H9 (cell line): ENCODE data around the gene ERC2. TPM values are rescaled to one million over a fixed set of nuclear protein-coding genes. Genes with fewer than 3 reads are reported as not detected.

Source experiments
- DNase-seq: peaks from one replicate; pipeline ENCODE4 v3.0.0-alpha.2; 2017
- H2AFZ ChIP-seq: one replicate; pipeline ENCODE4 v1.6.1; 2013; ENCODE audit warnings: mild to moderate bottlenecking, low read length, control low read depth, moderate library complexity
- H2AK5ac ChIP-seq: 2 replicates; pipeline ENCODE4 v1.6.1; 2013; ENCODE audit warnings: low read length, control low read depth, mixed read lengths; ENCODE audit not compliant: insufficient read length
- H2BK120ac ChIP-seq: one replicate; pipeline ENCODE4 v1.6.1; 2013; ENCODE audit warnings: low read depth, mild to moderate bottlenecking, low read length, control low read depth, inconsistent platforms; ENCODE audit not compliant: poor library complexity, severe bottlenecking
- H2BK12ac ChIP-seq: 2 replicates; pipeline ENCODE4 v1.6.1; 2013; ENCODE audit warnings: low read length, control low read depth, mixed read lengths, low read depth; ENCODE audit not compliant: insufficient read length
- H2BK15ac ChIP-seq: 2 replicates; pipeline ENCODE4 v1.6.1; 2013; ENCODE audit warnings: low read depth, low read length, control low read depth
- H2BK20ac ChIP-seq: one replicate; pipeline ENCODE4 v1.6.1; 2013; ENCODE audit warnings: low read depth, mild to moderate bottlenecking, low read length, control low read depth, inconsistent platforms; ENCODE audit not compliant: poor library complexity, severe bottlenecking
- H2BK5ac ChIP-seq: 2 replicates; pipeline ENCODE4 v1.6.1; 2013; ENCODE audit warnings: low read length, control low read depth, mixed read lengths; ENCODE audit not compliant: insufficient read length
- H3K14ac ChIP-seq: 2 replicates; pipeline ENCODE4 v1.6.1; 2013; ENCODE audit warnings: low read length, control low read depth; ENCODE audit not compliant: insufficient read depth
- H3K18ac ChIP-seq: 2 replicates; pipeline ENCODE4 v1.6.1; 2013; ENCODE audit warnings: low read depth, mild to moderate bottlenecking, mixed read lengths, low read length, control low read depth; ENCODE audit not compliant: insufficient read length
- H3K23ac ChIP-seq: 2 replicates; pipeline ENCODE4 v1.6.1; 2013; ENCODE audit warnings: low read length, control low read depth, mixed read lengths, low read depth; ENCODE audit not compliant: insufficient read length
- H3K23me2 ChIP-seq: 2 replicates; pipeline ENCODE4 v1.6.1; 2013; ENCODE audit warnings: low read depth, mild to moderate bottlenecking, mixed read lengths, low read length, control low read depth; ENCODE audit not compliant: insufficient read length, poor library complexity, severe bottlenecking
- H3K27ac ChIP-seq: 2 replicates; pipeline ENCODE4 v1.5.1; 2013; ENCODE audit warnings: low read length, control low read depth, mixed read lengths, low read depth; ENCODE audit not compliant: insufficient read length
- H3K27me3 ChIP-seq: 2 replicates; pipeline ENCODE4 v1.6.1; 2013; ENCODE audit warnings: low read length, control low read depth, inconsistent platforms; ENCODE audit not compliant: insufficient read depth
- H3K4ac ChIP-seq: 2 replicates; pipeline ENCODE4 v1.6.1; 2013; ENCODE audit warnings: low read depth, mild to moderate bottlenecking, control low read depth, inconsistent platforms, low read length, moderate library complexity
- H3K4me1 ChIP-seq: 2 replicates; pipeline ENCODE4 v1.6.1; 2013; ENCODE audit warnings: low read length, control low read depth, inconsistent platforms; ENCODE audit not compliant: insufficient read depth
- H3K4me2 ChIP-seq: 2 replicates; pipeline ENCODE4 v1.6.1; 2013; ENCODE audit warnings: low read length, control low read depth, mixed read lengths; ENCODE audit not compliant: insufficient read length, insufficient read depth
- H3K56ac ChIP-seq: 2 replicates; pipeline ENCODE4 v1.6.1; 2013; ENCODE audit warnings: low read depth, mild to moderate bottlenecking, mixed read lengths, low read length, control low read depth; ENCODE audit not compliant: insufficient read length
- H3K79me1 ChIP-seq: 2 replicates; pipeline ENCODE4 v1.6.1; 2013; ENCODE audit warnings: low read depth, mild to moderate bottlenecking, moderate library complexity, low read length, control low read depth, inconsistent platforms; ENCODE audit not compliant: insufficient read depth, poor library complexity, severe bottlenecking
- H3K79me2 ChIP-seq: 2 replicates; pipeline ENCODE4 v1.6.1; 2013; ENCODE audit warnings: low read length, control low read depth, inconsistent platforms; ENCODE audit not compliant: insufficient read depth
- H3K9ac ChIP-seq: 2 replicates; pipeline ENCODE4 v1.6.1; 2013; ENCODE audit warnings: low read length, control low read depth, mixed read lengths; ENCODE audit not compliant: insufficient read length; ENCODE audit errors: extremely low read depth
- H3K9me3 ChIP-seq: one replicate; pipeline ENCODE4 v1.6.1; 2013; ENCODE audit warnings: low read depth, low read length, inconsistent platforms; ENCODE audit not compliant: control insufficient read depth
- H3T11ph ChIP-seq: one replicate; pipeline ENCODE4 v1.6.1; 2013; ENCODE audit warnings: mild to moderate bottlenecking, low read length, control low read depth, inconsistent platforms
- H4K20me1 ChIP-seq: one replicate; pipeline ENCODE4 v1.6.1; 2013; ENCODE audit not compliant: control insufficient read depth, insufficient read length, insufficient read depth
- H4K5ac ChIP-seq: 2 replicates; pipeline ENCODE4 v1.6.1; 2013; ENCODE audit warnings: low read depth, mild to moderate bottlenecking, mixed read lengths, low read length, control low read depth; ENCODE audit not compliant: insufficient read length
- H4K8ac ChIP-seq: replicated peaks from 2 replicates; pipeline ENCODE4 v1.6.1; 2013; ENCODE audit warnings: low read length, control low read depth, mixed read lengths, low read depth; ENCODE audit not compliant: insufficient read length
- H4K91ac ChIP-seq: 2 replicates; pipeline ENCODE4 v1.6.1; 2013; ENCODE audit warnings: low read depth, mild to moderate bottlenecking, moderate library complexity, mixed read lengths, low read length, control low read depth; ENCODE audit not compliant: insufficient read length
- H3K27ac Mint-ChIP-seq, 3 experiments: 2 replicates in 2 of 3; 3 replicates in 1 of 3; pipeline ENCODE4 v1.8.0; 2020 to 2021; ENCODE audit warnings: mixed read lengths in 3 of 3, mild to moderate bottlenecking in 1 of 3, moderate library complexity in 1 of 3
- H3K27me3 Mint-ChIP-seq: 2 replicates; pipeline ENCODE4 v1.8.0; 2021; ENCODE audit warnings: low read depth, mild to moderate bottlenecking, moderate library complexity, mixed read lengths
- H3K36me3 Mint-ChIP-seq, 3 experiments: 2 replicates in 2 of 3; 3 replicates in 1 of 3; pipeline ENCODE4 v1.8.0; 2020 to 2021; ENCODE audit warnings: low read depth in 3 of 3, mixed read lengths in 3 of 3; ENCODE audit not compliant: insufficient read depth in 1 of 3
- H3K4me1 Mint-ChIP-seq, 2 experiments: 2 replicates each; pipeline ENCODE4 v1.8.0; 2020; ENCODE audit warnings: mixed read lengths in 2 of 2
- H3K4me3 Mint-ChIP-seq, 2 experiments: 2 replicates in 1 of 2; 3 replicates in 1 of 2; pipeline ENCODE4 v1.8.0; 2020 to 2021; ENCODE audit warnings: mild to moderate bottlenecking in 2 of 2, mixed read lengths in 2 of 2, moderate library complexity in 1 of 2
- H3K9me3 Mint-ChIP-seq, 2 experiments: 2 replicates in 1 of 2; 3 replicates in 1 of 2; pipeline ENCODE4 v1.8.0; 2020; ENCODE audit warnings: mild to moderate bottlenecking in 2 of 2, mixed read lengths in 2 of 2, moderate library complexity in 1 of 2
- CTCF ChIP-seq: fragments of 200-600 bp; sonication (generic); conservative IDR thresholded peaks from 3 replicates; pipeline ENCODE4 v1.8.0; 2021; ENCODE audit warnings: antibody characterized with exemption, mild to moderate bottlenecking
- WGBS: extraction: QIAGEN DNeasy Blood & Tissue Kit; methylation state at CpG from one replicate; pipeline ENCODE4 v1.1.7; 2013; ENCODE audit warnings: missing lambda C conversion rate, low lambda C conversion rate, mixed read lengths; ENCODE audit not compliant: insufficient read length; ENCODE audit errors: extremely low coverage; 5-methylcytosine and 5-hydroxymethylcytosine counted together
- total RNA-seq: library from RNA; stranded (reverse); gene quantifications from 2 replicates; pipeline ENCODE4 v1.2.1, GENCODE V29; 2021

ERC2 gene
- total RNA-seq, 1 experiment from 2014 or later, result 15.4 TPM

- no peak overlapping the region for H3T11ph ChIP-seq
- no peak overlapping the region for H3K4me3 Mint-ChIP-seq
- H3K4me1 Mint-ChIP-seq, result peaks cover 20 to 28% of the 10 kb centered on the region in 2 experiments
- no peak overlapping the region for H3K4ac ChIP-seq
- no peak overlapping the region; a peak in 1 of 7 replicates for H3K27ac Mint-ChIP-seq
- H3K79me2 ChIP-seq, result no peaks in the 10 kb centered on the region
- no peak overlapping the region for H4K91ac ChIP-seq
- H3K36me3 Mint-ChIP-seq, result no peaks in the 10 kb centered on the region
- H3K9ac ChIP-seq, result no peak overlapping the region
- H2AK5ac ChIP-seq, result no peak overlapping the region
- no peak overlapping the region for H4K5ac ChIP-seq
- H2BK120ac ChIP-seq, result no peak overlapping the region
- H2BK20ac ChIP-seq, result no peak overlapping the region
- no peaks in the 10 kb centered on the region for H3K27me3 ChIP-seq
- no peaks in the 10 kb centered on the region for H3K79me1 ChIP-seq
- no peak overlapping the region for H3K14ac ChIP-seq
- no peak overlapping the region for H3K23ac ChIP-seq
- no peaks in the 10 kb centered on the region for H4K20me1 ChIP-seq
- no peak overlapping the region for H2BK12ac ChIP-seq
- no peak overlapping the region for H3K4me2 ChIP-seq
- no peaks in the 10 kb centered on the region for H3K9me3 ChIP-seq
- no peak overlapping the region for H3K18ac ChIP-seq
- 0 out of 2 replicates have a peak, but pooled peaks cover 1% of the 10 kb centered on the region for H3K27me3 Mint-ChIP-seq
- H2BK15ac ChIP-seq, result no peak overlapping the region
- no peak overlapping the region for H4K8ac ChIP-seq
- H3K27ac ChIP-seq, result no peak overlapping the region
- no peak overlapping the region for H2AFZ ChIP-seq
- H3K56ac ChIP-seq, result no peak overlapping the region
- no peaks in the 10 kb centered on the region for H3K9me3 Mint-ChIP-seq
- peaks cover 3% of the 10 kb centered on the region; the same call in 1 of the 2 replicates for H3K4me1 ChIP-seq
- TF ChIP-seq CTCF, result no peak
- DNase-seq, result no peak
- WGBS, result no CpG with 5 or more reads among the region's 5 CpGs
- H2BK5ac ChIP-seq, result no peak overlapping the region
- no peaks in the 10 kb centered on the region for H3K23me2 ChIP-seq
Observed at GRCh38 chr3:55607175-55607574, 861.1 kb downstream of the ERC2 start.
